ENCODE results near the gene PHB1.
"Not testable (repeated sequence)": the region's sequence is repeated elsewhere in the genome, so short reads cannot be mapped to it uniquely, and the experiment has no call there.

The PHB1 gene

GRCh38 chr17:49397586-49397985, 17.1 kb downstream of the PHB1 start:
- no peaks in the 10 kb centered on the region for H3K9me3 ChIP-seq (ENCODE audit: control insufficient read depth in 5 of 5, low read length in 5 of 5)
- H3K27me3 ChIP-seq (ENCODE audit: control insufficient read depth in 5 of 5, insufficient read depth in 4 of 5, low read length in 5 of 5): no peaks in the 10 kb centered on the region
- no peak overlapping the region for H3K27ac ChIP-seq (ENCODE audit: low read depth, low read length)
- peaks cover 0 to 3% (median 2%) of the 10 kb centered on the region in 5 donors for H3K36me3 ChIP-seq (ENCODE audit: control insufficient read depth in 5 of 5, insufficient read depth in 5 of 5, low read length in 5 of 5)
- peak overlapping the region in 1 of 5 donors; percentile 41 for H3K9ac ChIP-seq (ENCODE audit: low read length in 5 of 5)
- peaks cover 0 to 15% (median 6%) of the 10 kb centered on the region in 5 donors for H3K4me1 ChIP-seq (ENCODE audit: control insufficient read depth in 5 of 5, insufficient read depth in 5 of 5, low read length in 5 of 5)
- H3K4me3 ChIP-seq (ENCODE audit: low read depth in 1 of 5, low read length in 5 of 5): no peak overlapping the region

- H3K9ac ChIP-seq (ENCODE audit: low read length in 5 of 5): no peak overlapping the region
- H3K36me3 ChIP-seq (ENCODE audit: control insufficient read depth in 5 of 5, insufficient read depth in 5 of 5, low read length in 5 of 5): no peaks in the 10 kb centered on the region
- no peaks in the 10 kb centered on the region for H3K27me3 ChIP-seq (ENCODE audit: control insufficient read depth in 5 of 5, insufficient read depth in 4 of 5, low read length in 5 of 5)
- H3K4me3 ChIP-seq (ENCODE audit: low read depth in 1 of 5, low read length in 5 of 5): no peak overlapping the region
- peaks cover 0 to 30% (median 19%) of the 10 kb centered on the region in 5 donors for H3K4me1 ChIP-seq (ENCODE audit: control insufficient read depth in 5 of 5, insufficient read depth in 5 of 5, low read length in 5 of 5)
- no peaks in the 10 kb centered on the region for H3K9me3 ChIP-seq (ENCODE audit: control insufficient read depth in 5 of 5, low read length in 5 of 5)
- no peak overlapping the region for H3K27ac ChIP-seq (ENCODE audit: low read depth, low read length)
Measured at GRCh38 chr17:49393491-49394255, 21.0 kb downstream of the PHB1 start.

DNA sequence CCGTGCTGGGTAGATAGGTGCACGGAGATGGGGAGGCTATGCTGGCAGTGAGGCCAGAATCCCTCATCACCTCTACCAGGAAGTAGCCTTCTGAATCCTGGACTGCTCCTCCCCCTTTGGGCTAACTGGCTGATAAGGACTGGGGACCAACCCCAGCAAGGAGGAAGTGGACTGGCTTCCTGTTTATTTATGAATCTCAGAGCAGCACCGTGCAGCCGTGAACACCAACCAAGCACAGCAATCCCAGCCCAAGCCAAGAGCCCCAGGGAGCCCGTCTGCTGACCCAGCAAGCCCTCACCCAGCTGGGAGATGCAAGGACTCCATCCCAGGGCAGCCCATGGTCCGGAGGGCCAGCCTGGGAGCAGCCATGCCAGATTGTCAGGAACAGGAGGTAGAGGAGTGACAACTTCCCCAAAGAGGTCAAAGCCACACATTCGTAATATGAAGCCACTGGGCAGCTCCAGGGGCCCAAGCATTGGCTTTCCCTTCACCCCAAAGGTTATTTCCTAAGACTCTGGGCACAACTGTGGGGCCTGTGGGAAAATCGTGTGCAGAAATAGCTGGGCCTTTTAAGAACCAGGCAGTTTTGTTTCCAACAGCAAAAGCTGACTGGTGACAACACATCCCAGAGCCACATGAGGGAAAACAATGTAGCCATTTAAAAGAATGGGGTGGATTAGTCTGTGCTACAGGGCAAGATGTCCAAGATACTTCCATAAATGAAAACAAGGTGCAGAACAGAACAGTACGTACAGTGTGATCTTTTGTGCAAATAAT, 23.9 kb downstream of the PHB1 start:
- H3K9ac ChIP-seq (ENCODE audit: low read length in 5 of 5): peak overlapping the region in 1 of 5 donors; percentile 15

DNA sequence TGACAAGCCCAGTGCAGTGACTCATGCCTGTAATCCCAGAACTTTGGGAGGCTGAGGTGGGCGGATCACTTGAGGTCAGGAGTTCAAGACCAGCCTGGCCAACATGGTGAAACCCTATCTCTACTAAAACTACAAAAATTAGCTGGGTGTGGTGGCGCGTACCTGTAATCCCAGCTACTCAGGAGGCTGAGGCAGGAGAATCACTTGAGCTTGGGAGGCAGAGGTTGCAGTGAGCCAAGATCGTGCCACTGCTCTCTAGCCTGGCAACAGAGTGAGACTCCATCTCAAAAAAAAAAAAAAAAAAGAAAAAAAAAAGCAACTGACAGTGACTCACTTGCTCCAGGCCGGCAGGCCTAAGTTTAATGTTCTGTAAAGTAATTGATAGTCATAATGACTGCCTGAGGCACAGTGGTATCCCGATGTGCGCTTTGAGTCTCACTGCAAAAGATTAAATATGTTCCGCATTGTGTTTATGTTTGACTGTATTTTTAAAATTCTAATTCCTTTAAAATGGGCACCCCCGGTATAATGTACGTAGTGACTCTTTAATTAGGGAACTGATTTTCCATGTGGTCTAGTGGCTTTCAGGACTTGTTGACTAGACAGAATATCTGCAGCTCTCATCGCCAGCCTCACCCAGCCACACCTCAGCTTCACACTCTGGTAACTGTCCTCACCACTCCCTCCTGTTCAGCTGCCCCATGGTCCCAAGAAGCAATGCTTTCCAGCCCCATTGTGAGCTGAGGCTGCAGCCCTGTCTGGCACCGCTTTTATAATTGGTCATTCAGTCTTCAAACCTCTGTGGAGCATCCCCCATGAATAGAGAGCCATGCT, 25.0 kb downstream of the PHB1 start:
- H3K9ac ChIP-seq (ENCODE audit: low read length in 5 of 5); H3K9me3 ChIP-seq (ENCODE audit: control insufficient read depth in 5 of 5, low read length in 5 of 5); H3K36me3 ChIP-seq (ENCODE audit: control insufficient read depth in 5 of 5, insufficient read depth in 5 of 5, low read length in 5 of 5); H3K27ac ChIP-seq (ENCODE audit: low read depth, low read length); H3K4me3 ChIP-seq (ENCODE audit: low read depth in 1 of 5, low read length in 5 of 5); H3K27me3 ChIP-seq (ENCODE audit: control insufficient read depth in 5 of 5, insufficient read depth in 4 of 5, low read length in 5 of 5): not testable (repeated sequence)
- H3K4me1 ChIP-seq (ENCODE audit: control insufficient read depth in 5 of 5, insufficient read depth in 5 of 5, low read length in 5 of 5): peaks cover 0 to 37% (median 16%) of the 10 kb centered on the region in 5 donors

More for the DNA sequence above, 23.9 kb downstream of the PHB1 start:
- peak overlapping the region in 3 of 5 donors; percentile 19 to 41 (median 38) for H3K4me3 ChIP-seq (ENCODE audit: low read depth in 1 of 5, low read length in 5 of 5)
- H3K36me3 ChIP-seq (ENCODE audit: control insufficient read depth in 5 of 5, insufficient read depth in 5 of 5, low read length in 5 of 5): no peaks in the 10 kb centered on the region
- peaks cover 0 to 39% (median 19%) of the 10 kb centered on the region in 5 donors for H3K4me1 ChIP-seq (ENCODE audit: control insufficient read depth in 5 of 5, insufficient read depth in 5 of 5, low read length in 5 of 5)
- H3K9me3 ChIP-seq (ENCODE audit: control insufficient read depth in 5 of 5, low read length in 5 of 5): no peaks in the 10 kb centered on the region
- H3K27ac ChIP-seq (ENCODE audit: low read depth, low read length): no peak overlapping the region
- no peaks in the 10 kb centered on the region for H3K27me3 ChIP-seq (ENCODE audit: control insufficient read depth in 5 of 5, insufficient read depth in 4 of 5, low read length in 5 of 5)

- peaks cover 0 to 3% (median 0%) of the 10 kb centered on the region in 5 donors for H3K27me3 ChIP-seq (ENCODE audit: control insufficient read depth in 5 of 5, insufficient read depth in 4 of 5, low read length in 5 of 5)
- no peak overlapping the region for H3K4me3 ChIP-seq (ENCODE audit: low read depth in 1 of 5, low read length in 5 of 5)
- H3K9me3 ChIP-seq (ENCODE audit: control insufficient read depth in 5 of 5, low read length in 5 of 5): no peaks in the 10 kb centered on the region
Measured at GRCh38 chr17:49388692-49389513, 25.8 kb downstream of the PHB1 start.

DNA sequence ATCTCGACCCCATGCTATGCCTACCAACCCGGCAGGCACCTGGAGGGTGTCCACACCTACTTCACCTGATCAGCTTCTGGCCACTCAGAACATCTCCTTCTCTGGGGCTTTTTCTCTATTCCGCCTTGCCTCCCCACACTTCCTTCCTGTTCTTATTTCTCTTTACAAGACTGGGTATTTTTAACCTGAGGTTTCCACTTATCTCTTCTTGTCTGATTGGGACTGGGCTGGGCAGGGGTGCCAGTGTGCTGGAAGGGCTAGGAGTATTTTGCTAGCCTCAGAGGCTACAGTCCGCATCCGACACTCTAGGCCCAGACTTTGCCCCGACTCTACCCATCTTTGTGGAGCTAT, 26.4 kb downstream of the PHB1 start:
- H3K4me3 ChIP-seq (ENCODE audit: low read depth in 1 of 5, low read length in 5 of 5): no peak overlapping the region
- peaks cover 0 to 3% (median 0%) of the 10 kb centered on the region in 5 donors for H3K27me3 ChIP-seq (ENCODE audit: control insufficient read depth in 5 of 5, insufficient read depth in 4 of 5, low read length in 5 of 5)
- no peak overlapping the region for H3K27ac ChIP-seq (ENCODE audit: low read depth, low read length)
- no peaks in the 10 kb centered on the region for H3K9me3 ChIP-seq (ENCODE audit: control insufficient read depth in 5 of 5, low read length in 5 of 5)
- H3K4me1 ChIP-seq (ENCODE audit: control insufficient read depth in 5 of 5, insufficient read depth in 5 of 5, low read length in 5 of 5): peaks cover 0 to 25% (median 13%) of the 10 kb centered on the region in 5 donors
- no peak overlapping the region for H3K9ac ChIP-seq (ENCODE audit: low read length in 5 of 5)
- H3K36me3 ChIP-seq (ENCODE audit: control insufficient read depth in 5 of 5, insufficient read depth in 5 of 5, low read length in 5 of 5): no peaks in the 10 kb centered on the region

More at GRCh38 chr17:49388692-49389513, 25.8 kb downstream of the PHB1 start:
- Histone ChIP-seq H3K27ac (ENCODE audit: low read depth, low read length) (no peak overlapping the region), H3K4me1 (ENCODE audit: control insufficient read depth in 5 of 5, insufficient read depth in 5 of 5, low read length in 5 of 5) (peaks cover 0 to 31% (median 13%) of the 10 kb centered on the region in 5 donors), H3K9ac (ENCODE audit: low read length in 5 of 5) (no peak overlapping the region), H3K36me3 (ENCODE audit: control insufficient read depth in 5 of 5, insufficient read depth in 5 of 5, low read length in 5 of 5) (no peaks in the 10 kb centered on the region)

GRCh38 chr17:49387498-49388289, 27.0 kb downstream of the PHB1 start:
- Histone ChIP-seq H3K36me3 (ENCODE audit: control insufficient read depth in 5 of 5, insufficient read depth in 5 of 5, low read length in 5 of 5) (no peaks in the 10 kb centered on the region), H3K4me1 (ENCODE audit: control insufficient read depth in 5 of 5, insufficient read depth in 5 of 5, low read length in 5 of 5) (peaks cover 0 to 25% (median 13%) of the 10 kb centered on the region in 5 donors), H3K27me3 (ENCODE audit: control insufficient read depth in 5 of 5, insufficient read depth in 4 of 5, low read length in 5 of 5) (peaks cover 0 to 3% (median 0%) of the 10 kb centered on the region in 5 donors), H3K27ac (ENCODE audit: low read depth, low read length) (no peak overlapping the region), H3K4me3 (ENCODE audit: low read depth in 1 of 5, low read length in 5 of 5) (no peak overlapping the region), H3K9ac (ENCODE audit: low read length in 5 of 5) (no peak overlapping the region), H3K9me3 (ENCODE audit: control insufficient read depth in 5 of 5, low read length in 5 of 5) (no peaks in the 10 kb centered on the region)

- peaks cover 0 to 3% (median 0%) of the 10 kb centered on the region in 5 donors for H3K27me3 ChIP-seq (ENCODE audit: control insufficient read depth in 5 of 5, insufficient read depth in 4 of 5, low read length in 5 of 5)
- no peak overlapping the region for H3K4me3 ChIP-seq (ENCODE audit: low read depth in 1 of 5, low read length in 5 of 5)
- H3K27ac ChIP-seq (ENCODE audit: low read depth, low read length): no peak overlapping the region
- peaks cover 0 to 25% (median 13%) of the 10 kb centered on the region in 5 donors for H3K4me1 ChIP-seq (ENCODE audit: control insufficient read depth in 5 of 5, insufficient read depth in 5 of 5, low read length in 5 of 5)
- H3K36me3 ChIP-seq (ENCODE audit: control insufficient read depth in 5 of 5, insufficient read depth in 5 of 5, low read length in 5 of 5): no peaks in the 10 kb centered on the region
- no peak overlapping the region for H3K9ac ChIP-seq (ENCODE audit: low read length in 5 of 5)
- H3K9me3 ChIP-seq (ENCODE audit: control insufficient read depth in 5 of 5, low read length in 5 of 5): no peaks in the 10 kb centered on the region
Measured at GRCh38 chr17:49386373-49386772, 28.3 kb downstream of the PHB1 start.
